H1 (cell line): ENCODE measurements around the gene FOXP2. TPM values are rescaled to one million over a fixed set of nuclear protein-coding genes. Genes with fewer than 3 reads are reported as not detected.

ENCODE experiments used
- CTCF ChIA-PET: fragments of 300-600 bp; sonication (Branson Sonifier 250); formaldehyde crosslinking; loops from one replicate; lab custom pipeline; 2021; ENCODE audit not compliant: partially characterized antibody; lab: Charles Lee
- POLR2A ChIA-PET: fragments of 300-600 bp; sonication (Branson Sonifier 250); formaldehyde crosslinking; loops from one replicate; lab custom pipeline; 2021; ENCODE audit warnings: inconsistent platforms; ENCODE audit not compliant: partially characterized antibody; lab: Charles Lee
- DNase-seq, 2 experiments: peaks; one replicate each; pipeline versions ENCODE4 v3.0.0 to v3.0.0-alpha.2; 2010 to 2022; ENCODE audit warnings: low spot score in 2 of 2, low read depth in 1 of 2, mixed read lengths in 1 of 2
- FAIRE-seq: peaks from 2 replicates; lab custom pipeline; 2011; peaks lifted over from hg19 to GRCh38; lab: Jason Lieb, UNC
- H2AFZ ChIP-seq: 2 replicates; pipeline ENCODE4 v1.8.1; 2012; ENCODE audit warnings: low read length, inconsistent platforms
- H2AK5ac ChIP-seq: 2 replicates; pipeline ENCODE4 v1.6.1; 2013; ENCODE audit warnings: low read depth, low read length
- H2BK120ac ChIP-seq: replicated peaks from 2 replicates; pipeline ENCODE3; 2013; ENCODE audit warnings: low read depth, low read length, inconsistent platforms
- H2BK12ac ChIP-seq: 2 replicates; pipeline ENCODE4 v1.6.1; 2013; ENCODE audit warnings: low read depth, low read length
- H2BK15ac ChIP-seq: 2 replicates; pipeline ENCODE4 v1.6.1; 2013; ENCODE audit warnings: low read length
- H2BK20ac ChIP-seq: 2 replicates; pipeline ENCODE4 v1.6.1; 2013; ENCODE audit warnings: low read length
- H2BK5ac ChIP-seq: 2 replicates; pipeline ENCODE4 v1.6.1; 2013; ENCODE audit warnings: low read depth, low read length
- H3K14ac ChIP-seq: 2 replicates; pipeline ENCODE4 v1.6.1; 2013; ENCODE audit warnings: inconsistent platforms; ENCODE audit not compliant: insufficient read length
- H3K18ac ChIP-seq: 2 replicates; pipeline ENCODE4 v1.6.1; 2013; ENCODE audit warnings: low read length; ENCODE audit errors: extremely low read depth
- H3K23ac ChIP-seq: 2 replicates; pipeline ENCODE4 v1.6.1; 2013; ENCODE audit warnings: inconsistent platforms; ENCODE audit not compliant: insufficient read length
- H3K23me2 ChIP-seq: 2 replicates; pipeline ENCODE4 v1.6.1; 2013; ENCODE audit warnings: low read depth, low read length
- H3K27ac ChIP-seq: 2 replicates; pipeline ENCODE4 v1.6.1; 2011; ENCODE audit warnings: low read depth, low read length, inconsistent platforms
- H3K27me3 ChIP-seq, 4 experiments: replicated peaks in 1 of 4; 1 replicate in 1 of 4; 2 replicates in 3 of 4; pipeline versions ENCODE4 v1.6.1 to v1.8.1; 2011 to 2013; ENCODE audit warnings: low read length in 3 of 4, mild to moderate bottlenecking in 3 of 4, inconsistent platforms in 2 of 4, mixed read lengths in 2 of 4, moderate library complexity in 1 of 4; ENCODE audit not compliant: control insufficient read depth in 3 of 4, insufficient read depth in 3 of 4; ENCODE audit errors: extremely low read depth in 1 of 4
- H3K36me3 ChIP-seq, 4 experiments: 2 replicates each; pipeline versions ENCODE4 v1.6.1 to v1.8.1; 2011 to 2013; ENCODE audit warnings: mild to moderate bottlenecking in 4 of 4, low read length in 3 of 4, moderate library complexity in 2 of 4, control low read depth in 1 of 4, inconsistent platforms in 1 of 4; ENCODE audit not compliant: insufficient read depth in 4 of 4, control insufficient read depth in 2 of 4
- H3K4ac ChIP-seq: replicated peaks from 2 replicates; pipeline ENCODE3; 2013; ENCODE audit warnings: low read length, low read depth, mixed read lengths, inconsistent platforms; ENCODE audit not compliant: insufficient read length
- H3K4me1 ChIP-seq, 4 experiments: replicated peaks in 1 of 4; 1 replicate in 1 of 4; 2 replicates in 3 of 4; pipeline versions ENCODE4 v1.6.1 to v1.8.1; 2011 to 2013; ENCODE audit warnings: low read length in 3 of 4, inconsistent platforms in 2 of 4, mixed read lengths in 1 of 4; ENCODE audit not compliant: insufficient read depth in 4 of 4, control insufficient read depth in 3 of 4
- H3K4me2 ChIP-seq, 2 experiments: 2 replicates each; pipeline versions ENCODE4 v1.6.1 to v1.8.1; 2011 to 2013; ENCODE audit warnings: low read depth in 2 of 2, low read length in 2 of 2, control low read depth in 1 of 2, inconsistent platforms in 1 of 2, mild to moderate bottlenecking in 1 of 2; ENCODE audit not compliant: insufficient read depth in 1 of 2
- H3K4me3 ChIP-seq, 4 experiments: fragments of 200-600, 300-600 bp in 1 of 4; sonication (generic), shearing (Covaris generic), sonication (Bioruptor Twin) in 1 of 4; 2 replicates each; pipeline versions ENCODE4 v1.5.1 to v1.8.1; 2011 to 2016; ENCODE audit warnings: low read length in 4 of 4, low read depth in 3 of 4, control low read depth in 2 of 4, inconsistent platforms in 2 of 4, mild to moderate bottlenecking in 2 of 4, mixed read lengths in 1 of 4, moderate library complexity in 1 of 4; ENCODE audit not compliant: insufficient read depth in 2 of 4; ENCODE audit errors: extremely low read depth in 1 of 4
- H3K56ac ChIP-seq: replicated peaks from 2 replicates; pipeline ENCODE3; 2013; ENCODE audit warnings: low read depth, mild to moderate bottlenecking, mixed read lengths, low read length, inconsistent platforms; ENCODE audit not compliant: insufficient read length
- H3K79me1 ChIP-seq: 2 replicates; pipeline ENCODE4 v1.6.1; 2013; ENCODE audit warnings: low read depth, low read length, control low read depth
- H3K79me2 ChIP-seq, 2 experiments: 2 replicates each; pipeline versions ENCODE4 v1.6.1 to v1.8.1; 2012 to 2013; ENCODE audit warnings: low read length in 2 of 2, mild to moderate bottlenecking in 2 of 2, inconsistent platforms in 1 of 2; ENCODE audit not compliant: insufficient read depth in 2 of 2, control insufficient read depth in 1 of 2
- H3K9ac ChIP-seq, 4 experiments: replicated peaks in 1 of 4; 1 replicate in 1 of 4; 2 replicates in 3 of 4; pipeline versions ENCODE4 v1.6.1 to v1.8.1; 2011 to 2013; ENCODE audit warnings: low read depth in 3 of 4, low read length in 3 of 4, control low read depth in 2 of 4, mild to moderate bottlenecking in 2 of 4, moderate library complexity in 2 of 4, inconsistent platforms in 1 of 4; ENCODE audit errors: extremely low read depth in 1 of 4
- H3K9me3 ChIP-seq, 2 experiments: 2 replicates each; pipeline versions ENCODE4 v1.6.1 to v1.8.1; 2012 to 2013; ENCODE audit warnings: mild to moderate bottlenecking in 2 of 2, moderate library complexity in 2 of 2, control low read depth in 1 of 2, inconsistent platforms in 1 of 2, low read depth in 1 of 2, low read length in 1 of 2, mixed read lengths in 1 of 2; ENCODE audit not compliant: insufficient read depth in 2 of 2
- H4K20me1 ChIP-seq, 2 experiments: replicated peaks in 1 of 2; 2 replicates each; pipeline versions ENCODE3 to v1.8.1; 2011 to 2013; ENCODE audit warnings: inconsistent platforms in 2 of 2, low read length in 2 of 2, mild to moderate bottlenecking in 1 of 2; ENCODE audit not compliant: insufficient read depth in 2 of 2, control insufficient read depth in 1 of 2
- H4K5ac ChIP-seq: 2 replicates; pipeline ENCODE4 v1.6.1; 2013; ENCODE audit warnings: low read length, low read depth, mixed read lengths, inconsistent platforms; ENCODE audit not compliant: insufficient read length
- H4K8ac ChIP-seq: 2 replicates; pipeline ENCODE4 v1.8.0; 2013; ENCODE audit warnings: mild to moderate bottlenecking, moderate library complexity, low read length, inconsistent platforms; ENCODE audit not compliant: insufficient read depth; ENCODE audit errors: extremely low read depth
- H4K91ac ChIP-seq: replicated peaks from 2 replicates; pipeline ENCODE3; 2013; ENCODE audit warnings: low read length, mixed read lengths, inconsistent platforms; ENCODE audit not compliant: insufficient read length
- ASH2L ChIP-seq: fragments of 200-600, 300-600 bp; sonication (generic); IDR thresholded peaks from one replicate; pipeline ENCODE4 v1.7.1; 2017; ENCODE audit warnings: low read length
- BACH1 ChIP-seq: IDR thresholded peaks from 2 replicates; pipeline ENCODE4 v1.6.1; 2012; ENCODE audit warnings: low read length, improper control_type of control experiment
- BRCA1 ChIP-seq: IDR thresholded peaks from 2 replicates; pipeline ENCODE4 v1.6.1; 2012; ENCODE audit warnings: low read depth, low read length, improper control_type of control experiment
- CBX8 ChIP-seq: fragments of 300-800, 300-1000 bp; sonication (generic); IDR thresholded peaks from 2 replicates; pipeline ENCODE4 v1.7.1; 2016; ENCODE audit warnings: low read depth, low read length, borderline replicate concordance
- NANOG ChIP-seq: IDR thresholded peaks from 2 replicates; pipeline ENCODE4 v1.6.1; 2011; ENCODE audit warnings: low read length, low read depth, mild to moderate bottlenecking, inconsistent platforms; ENCODE audit not compliant: insufficient read depth, poor library complexity, severe bottlenecking
- NRF1 ChIP-seq: IDR thresholded peaks from 2 replicates; pipeline ENCODE4 v1.6.1; 2011; ENCODE audit warnings: mild to moderate bottlenecking, low read depth, low read length, improper control_type of control experiment
- polyA plus RNA-seq, 7 experiments: library from polyadenylated mRNA; depleted of rRNA in 3 of 7; stranded (reverse) in 5 of 7; unstranded in 2 of 7; fragments of >200 nt in 5 of 7; fragments of 200-250 nt in 2 of 7; gene quantifications; 1 replicate in 5 of 7; 2 replicates in 1 of 7; 4 replicates in 1 of 7; pipeline versions ENCODE4 v1.2.1 to v1.2.3, GENCODE V29; 2011 to 2013; ENCODE audit warnings: missing spikeins in 2 of 7, mixed read lengths in 2 of 7
- total RNA-seq: library from RNA; stranded (reverse); fragmentation: NEBNext Ultra II Directional; extraction: Animal tissue kit (Norgen Biotek cat#: 25700); gene quantifications from 2 replicates; pipeline ENCODE4 v1.2.1, GENCODE V29; 2021

FOXP2 gene
- total and polyA plus RNA-seq, 2 of the 8 experiments (the other 6 are each of a cell fraction or from before 2014, with no cell fraction given) = 0.09 to 0.43 TPM

GRCh38 chr7:114531326-114531725 lies 116.7 kb downstream of the FOXP2 start:
- Histone ChIP-seq H3K23ac (no peak overlapping the region), H3K79me2 (no peaks in the 10 kb centered on the region), H4K5ac (no peak overlapping the region), H2AK5ac (no peak overlapping the region), H3K27ac (no peak overlapping the region), H3K4me1 (peaks cover 0 to 2% (median 0%) of the 10 kb centered on the region in 4 experiments; a peak in 1 of 7 replicates), H4K8ac (no peak overlapping the region), H4K91ac (no peak overlapping the region), H3K23me2 (no peaks in the 10 kb centered on the region), H3K14ac (no peak overlapping the region), H3K4me3 (no peak overlapping the region), H2BK5ac (no peak overlapping the region), H3K9me3 (no peaks in the 10 kb centered on the region), H3K4me2 (no peak overlapping the region), H2BK120ac (no peak overlapping the region), H2BK15ac (no peak overlapping the region), H3K36me3 (no peaks in the 10 kb centered on the region), H3K4ac (no peak overlapping the region), H3K79me1 (no peaks in the 10 kb centered on the region), H4K20me1 (no peaks in the 10 kb centered on the region), H2BK20ac (no peak overlapping the region), H3K9ac (no peak overlapping the region), H2BK12ac (no peak overlapping the region), H2AFZ (no peak overlapping the region), H3K27me3 (no peaks in the 10 kb centered on the region), H3K18ac (no peak overlapping the region), H3K56ac (no peak overlapping the region)
- DNase-seq (no peak), FAIRE-seq (no peak)
- TF ChIP-seq BRCA1 = no peak
- no peak for TF ChIP-seq CBX8
- no peak for TF ChIP-seq BACH1
- TF ChIP-seq NANOG = no peak
- no peak for TF ChIP-seq ASH2L
- no peak for TF ChIP-seq NRF1
- ChIA-PET CTCF (no interaction called here), POLR2A (no interaction called here)
